NCI-H128 (cell line): ENCODE results near the gene PREX1.
"Not testable (repeated sequence)": the region's sequence is repeated elsewhere in the genome, so short reads cannot be mapped to it uniquely, and the experiment has no call there.

Experiments used
- DNase-seq: peaks from one replicate; lab custom pipeline; 2025; ENCODE audit not compliant: unreplicated experiment; lab: John Stamatoyannopoulos, UW

The PREX1 gene

DNA sequence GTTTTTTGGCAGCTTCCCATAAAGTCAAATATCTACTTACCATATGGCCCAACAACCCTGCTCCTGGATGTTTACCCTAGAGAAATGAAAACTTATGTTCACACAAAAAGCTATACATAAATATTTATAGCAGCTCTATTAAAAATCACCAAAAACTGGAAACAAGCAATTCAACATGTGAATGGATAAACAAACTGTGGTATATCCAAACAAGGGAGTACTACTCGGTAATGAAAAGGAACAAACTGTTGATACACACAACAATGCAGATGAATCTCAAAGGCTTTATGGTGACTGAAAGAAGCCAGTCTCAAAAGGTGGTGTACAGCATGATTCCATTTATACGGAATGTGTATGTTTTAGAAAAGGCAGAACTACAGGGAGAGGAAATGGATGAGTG lies 48.4 kb downstream of the PREX1 start:
- no peak for DNase-seq

GRCh38 chr20:48777821-48778220 lies 50.0 kb downstream of the PREX1 start:
- DNase-seq: no peak

DNA sequence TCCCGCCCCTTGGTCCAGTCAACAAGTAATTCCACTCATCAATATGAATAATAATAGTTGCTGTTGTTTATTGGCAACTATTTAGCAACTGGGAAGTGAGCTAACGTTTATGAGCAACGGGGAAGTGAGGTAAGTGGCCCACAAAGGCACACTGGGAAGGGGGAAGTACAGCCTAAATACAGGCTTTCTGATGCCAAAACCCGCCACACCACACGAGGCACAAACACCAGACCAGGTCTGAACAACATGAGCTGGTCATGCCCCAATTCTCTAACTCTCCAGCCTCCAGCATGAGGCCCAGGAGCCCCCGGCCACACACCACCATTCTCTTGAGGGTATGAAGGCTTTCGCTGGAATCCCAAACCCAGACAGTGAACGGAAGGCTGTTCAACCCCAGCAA lies 50.8 kb downstream of the PREX1 start:
- DNase-seq: no peak

GRCh38 chr20:48776306-48776705 lies 51.5 kb downstream of the PREX1 start:
- no peak for DNase-seq

DNA sequence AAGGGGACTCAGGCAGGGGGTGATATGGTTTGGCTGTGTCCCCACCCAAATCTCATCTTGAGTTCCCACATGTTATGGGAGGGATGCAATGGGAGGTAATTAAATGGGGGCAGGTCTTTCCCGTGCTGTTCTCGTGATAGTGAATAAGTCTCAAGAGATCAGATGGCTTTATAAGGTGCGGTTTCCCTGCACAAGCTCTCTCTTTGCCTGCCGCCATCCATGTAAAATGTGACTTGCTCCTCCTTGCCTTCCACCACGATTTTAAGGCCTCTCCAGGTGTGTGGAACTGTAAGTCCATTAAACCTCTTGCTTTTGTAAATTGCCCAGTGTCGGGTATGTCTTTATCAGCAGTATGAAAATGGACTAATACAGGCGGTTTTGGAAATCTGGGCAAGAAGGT lies 52.3 kb downstream of the PREX1 start:
- DNase-seq: not testable (repeated sequence)

DNA sequence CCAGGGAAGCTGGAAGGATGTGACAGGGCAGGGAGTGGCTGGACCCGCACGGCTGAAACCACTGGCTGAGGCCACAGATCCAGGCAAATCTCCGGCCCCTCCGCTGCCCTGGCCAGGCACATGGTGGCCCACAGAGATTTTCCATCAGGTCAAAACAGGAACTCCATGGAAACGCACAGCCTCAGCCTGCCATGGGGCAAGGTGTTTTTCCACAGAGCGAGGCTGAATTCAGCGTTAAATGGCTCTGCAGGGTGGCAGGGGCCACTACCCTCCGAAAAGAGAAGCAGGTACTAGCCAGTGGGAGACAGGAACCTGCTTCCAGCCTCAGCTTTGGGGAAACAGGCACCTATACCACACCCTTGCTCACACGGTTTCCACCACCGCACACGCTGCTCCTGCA lies 53.1 kb downstream of the PREX1 start:
- no peak for DNase-seq

DNA sequence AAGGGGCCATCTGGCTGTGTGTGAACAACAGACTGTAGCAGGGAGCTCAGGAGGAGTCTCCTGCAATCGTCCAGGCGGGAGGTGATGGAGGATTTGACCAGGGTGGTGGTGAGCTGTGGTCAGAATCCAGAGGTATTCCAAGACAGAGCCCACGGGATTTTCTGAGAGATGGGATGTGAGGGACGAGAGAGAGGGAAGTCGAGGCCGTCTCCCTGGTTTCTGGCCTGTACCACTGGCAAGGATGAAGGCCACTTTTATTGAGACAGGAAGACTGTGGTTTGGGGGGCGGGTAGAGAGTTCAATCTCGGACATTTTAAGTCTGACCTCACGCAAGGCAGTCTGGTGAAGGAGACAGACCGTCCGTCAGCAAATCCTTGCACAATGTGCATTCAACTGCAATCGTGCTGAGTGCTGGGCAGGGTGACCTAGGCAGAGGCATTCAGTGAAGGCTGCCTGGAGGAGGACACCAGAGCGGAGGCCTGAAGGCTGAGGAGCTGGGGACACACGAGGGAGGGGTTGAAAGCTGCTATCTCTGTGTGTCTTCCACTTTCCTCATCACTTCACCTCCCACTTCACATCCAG lies 53.9 kb downstream of the PREX1 start:
- DNase-seq: no peak

GRCh38 chr20:48772183-48772976 lies 55.4 kb downstream of the PREX1 start:
- DNase-seq: no peak

DNA sequence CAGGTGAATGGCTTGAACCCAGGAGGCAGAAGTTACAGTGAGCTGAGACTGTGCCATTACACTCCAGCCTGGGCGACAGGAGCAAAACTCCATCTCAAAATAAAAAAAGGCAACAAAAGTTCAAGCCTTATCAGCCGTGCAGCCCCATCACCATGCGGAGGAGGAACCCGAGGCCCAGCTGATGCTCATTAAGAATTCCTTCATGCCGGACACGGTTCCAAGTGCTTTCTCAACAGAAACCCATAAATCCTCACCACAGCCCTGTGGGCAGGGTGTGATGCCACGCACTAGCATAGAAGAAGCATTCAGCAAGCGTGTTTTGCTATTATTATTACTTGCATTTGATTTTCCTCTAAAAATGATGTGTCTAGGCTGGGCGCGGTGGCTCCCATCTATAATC lies 56.3 kb downstream of the PREX1 start:
- DNase-seq: no peak

- no peak for DNase-seq
These were observed 56.9 kb downstream of the PREX1 start for GRCh38 chr20:48770700-48771442.

- no peak for DNase-seq
These were observed 58.5 kb downstream of the PREX1 start for GRCh38 chr20:48769069-48769983.

DNA sequence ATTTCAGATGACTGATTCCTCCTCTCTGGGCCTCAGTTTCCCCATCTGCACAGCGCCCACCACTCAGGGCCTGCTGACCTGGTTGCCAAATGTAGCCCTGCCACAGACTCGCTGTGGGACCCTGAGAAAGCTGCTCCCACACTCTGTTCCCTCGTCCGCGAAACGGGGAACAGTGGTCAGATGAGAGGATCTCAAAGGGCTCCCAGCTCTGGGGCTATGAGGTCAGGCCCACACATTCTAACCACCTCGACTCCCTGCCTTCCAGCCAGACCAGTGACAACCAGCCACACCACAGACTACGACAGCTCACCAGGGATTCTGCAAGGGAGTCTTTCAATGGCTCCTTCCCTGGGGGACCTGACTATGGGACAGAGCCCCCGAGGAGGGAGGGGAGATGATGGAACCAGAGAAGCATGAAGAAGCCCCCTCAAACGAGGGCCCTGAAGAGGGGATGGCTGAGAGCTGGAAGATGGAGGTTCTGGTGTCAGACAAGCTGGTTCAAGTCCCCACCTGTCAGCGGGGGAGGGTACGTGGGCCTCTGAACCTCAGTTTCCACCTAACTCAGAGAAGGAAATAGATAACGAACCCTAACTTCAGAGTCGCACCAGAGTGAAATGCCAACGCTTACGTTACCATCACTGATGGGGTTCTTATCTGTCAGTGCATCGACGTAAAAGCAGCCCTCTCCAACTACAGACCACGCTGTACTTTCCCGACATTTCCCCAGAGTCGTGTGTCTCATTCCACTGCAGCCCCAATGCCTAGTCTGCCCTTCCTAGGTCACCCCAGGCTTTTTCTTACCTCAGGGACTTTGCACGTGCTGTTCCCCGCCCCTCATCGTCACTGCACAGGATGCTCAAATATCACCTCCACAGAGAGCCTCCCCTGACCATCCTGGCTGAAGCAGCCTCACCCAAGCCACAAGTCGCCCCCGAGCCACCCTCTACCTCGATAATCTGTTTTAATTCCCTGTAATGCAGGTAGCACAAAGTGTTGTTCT lies 60.5 kb downstream of the PREX1 start:
- no peak for DNase-seq

GRCh38 chr20:48766205-48766604 lies 61.6 kb downstream of the PREX1 start:
- no peak for DNase-seq

GRCh38 chr20:48765359-48765758 lies 62.4 kb downstream of the PREX1 start:
- no peak for DNase-seq

- DNase-seq: no peak
These were observed 64.4 kb downstream of the PREX1 start for GRCh38 chr20:48763216-48763914.

DNA sequence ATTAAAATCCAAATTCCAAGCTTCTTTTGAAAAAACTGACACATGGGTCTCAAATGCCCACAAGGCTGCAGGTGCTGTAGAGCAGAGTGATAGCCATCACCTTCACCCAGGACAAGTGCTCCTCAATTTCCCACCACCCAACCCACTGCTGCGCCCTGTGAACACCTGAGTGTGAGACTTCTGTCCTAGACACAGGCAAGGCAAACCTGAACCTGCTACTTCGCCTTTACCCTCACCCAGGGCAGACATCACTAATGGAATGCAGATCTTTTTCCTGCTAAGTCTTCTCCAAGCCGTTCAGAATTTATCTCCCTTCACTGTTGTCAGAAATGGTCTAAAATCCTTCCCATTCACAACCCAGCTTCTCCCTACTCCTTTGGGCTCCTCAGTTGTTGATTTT lies 65.9 kb downstream of the PREX1 start:
- no peak for DNase-seq

DNA sequence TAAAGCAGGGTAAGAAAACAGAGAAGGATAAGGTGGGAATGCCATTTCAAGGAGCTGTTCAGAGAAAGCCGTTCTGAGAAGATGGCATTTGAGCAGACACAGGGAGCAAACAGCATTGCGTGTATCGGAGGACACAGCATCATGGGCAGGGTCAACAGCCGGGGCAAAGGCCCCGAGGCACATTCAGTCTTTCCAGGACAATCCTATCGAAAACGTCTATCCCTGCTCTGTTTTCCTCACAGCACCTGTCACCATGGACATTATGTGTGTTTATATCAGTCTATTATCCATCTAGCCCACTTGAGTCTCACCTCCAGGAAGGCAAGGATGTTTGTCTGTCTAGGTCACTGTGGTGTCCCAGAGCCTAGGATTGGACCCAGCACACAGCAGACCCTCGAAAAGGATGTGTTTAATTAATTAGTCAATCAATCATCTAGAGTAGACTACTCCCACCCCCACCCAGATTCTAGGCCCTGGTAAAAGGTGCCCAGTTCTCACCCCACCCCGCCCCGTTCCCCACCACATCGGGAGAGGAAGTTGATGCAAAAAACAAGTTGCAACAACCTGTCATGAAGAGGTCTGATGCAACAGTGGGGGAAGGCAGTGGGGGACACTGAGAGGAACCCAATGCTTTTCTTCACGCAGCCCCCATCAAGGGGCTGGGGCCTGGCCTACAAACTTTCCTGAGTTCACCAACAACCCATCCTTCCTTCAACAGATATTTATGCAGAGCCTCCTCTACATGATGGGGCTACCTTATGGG lies 66.6 kb downstream of the PREX1 start:
- DNase-seq: no peak

DNA sequence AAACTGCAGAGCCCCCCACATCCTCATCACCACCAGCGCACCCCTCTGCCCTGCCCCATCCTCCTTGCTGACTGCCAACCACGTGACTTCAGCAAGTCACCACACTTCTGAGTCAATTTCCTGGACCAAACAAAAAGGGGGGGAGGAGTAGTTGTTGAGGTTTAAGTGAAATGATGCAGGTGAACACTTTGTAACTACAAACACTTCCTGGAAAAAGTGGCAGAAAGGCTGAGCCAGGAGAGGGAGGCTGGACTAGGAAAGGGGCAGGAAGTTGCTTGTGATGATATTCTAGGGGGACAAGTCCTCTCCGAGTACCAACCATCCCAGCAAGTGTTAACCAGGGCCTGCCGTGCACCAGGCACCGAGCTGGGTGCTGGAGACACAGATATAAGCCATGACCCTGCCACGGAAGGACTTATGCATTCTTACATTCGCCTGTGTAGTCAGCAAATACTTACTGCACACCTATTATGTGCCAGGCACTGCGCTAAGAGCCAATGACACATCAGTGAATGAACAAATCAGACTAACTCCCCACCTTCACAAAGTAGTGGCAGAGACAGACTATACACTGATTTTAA lies 67.3 kb downstream of the PREX1 start:
- no peak for DNase-seq
